ENCODE data around the gene DCST1. TPM values are rescaled to one million over a fixed set of nuclear protein-coding genes. Genes with fewer than 3 reads are reported as not detected.

DCST1 gene
- polyA plus RNA-seq, 1 experiment: not detected

GRCh38 chr1:155019377-155020245, 14.0 kb upstream of the DCST1 start:
- ChIA-PET CTCF (interaction anchor here (0.6 to 3.6 kb wide), 5 partner anchors 12 to 153 kb away, joined by 3 to 38 read pairs (median 5); partner anchors contain the start of gene KRTCAP2), POLR2A (interaction anchor here (0.8 kb wide), 1 partner anchor 64 kb away, joined by 3 read pairs; no protein-coding TSS in a partner anchor)
- peaks cover 5% of the 10 kb centered on the region for H3K27me3 ChIP-seq (ENCODE audit: control insufficient read depth, insufficient read depth, low read length)
- no peak for DNase-seq (ENCODE audit: low read depth, low spot score)
- no peak overlapping the region for H3K4me3 ChIP-seq (ENCODE audit: low read depth, low read length)
- no peak overlapping the region for H3K27ac ChIP-seq (ENCODE audit: low read depth, low read length)
- TF ChIP-seq, protein P1, sequence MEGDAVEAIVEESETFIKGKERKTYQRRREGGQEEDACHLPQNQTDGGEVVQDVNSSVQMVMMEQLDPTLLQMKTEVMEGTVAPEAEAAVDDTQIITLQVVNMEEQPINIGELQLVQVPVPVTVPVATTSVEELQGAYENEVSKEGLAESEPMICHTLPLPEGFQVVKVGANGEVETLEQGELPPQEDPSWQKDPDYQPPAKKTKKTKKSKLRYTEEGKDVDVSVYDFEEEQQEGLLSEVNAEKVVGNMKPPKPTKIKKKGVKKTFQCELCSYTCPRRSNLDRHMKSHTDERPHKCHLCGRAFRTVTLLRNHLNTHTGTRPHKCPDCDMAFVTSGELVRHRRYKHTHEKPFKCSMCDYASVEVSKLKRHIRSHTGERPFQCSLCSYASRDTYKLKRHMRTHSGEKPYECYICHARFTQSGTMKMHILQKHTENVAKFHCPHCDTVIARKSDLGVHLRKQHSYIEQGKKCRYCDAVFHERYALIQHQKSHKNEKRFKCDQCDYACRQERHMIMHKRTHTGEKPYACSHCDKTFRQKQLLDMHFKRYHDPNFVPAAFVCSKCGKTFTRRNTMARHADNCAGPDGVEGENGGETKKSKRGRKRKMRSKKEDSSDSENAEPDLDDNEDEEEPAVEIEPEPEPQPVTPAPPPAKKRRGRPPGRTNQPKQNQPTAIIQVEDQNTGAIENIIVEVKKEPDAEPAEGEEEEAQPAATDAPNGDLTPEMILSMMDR (IDR thresholded peaks at IDR 0.05; ENCODE audit: low read depth, low read length): no peak
- H3K9me3 ChIP-seq (ENCODE audit: control insufficient read depth, insufficient read depth, low read length): no peaks in the 10 kb centered on the region

GRCh38 chr1:155022136-155022926, 11.3 kb upstream of the DCST1 start:
- Histone ChIP-seq H3K27me3 (ENCODE audit: control insufficient read depth, insufficient read depth, low read length) (peaks cover 5% of the 10 kb centered on the region), H3K9me3 (ENCODE audit: control insufficient read depth, insufficient read depth, low read length) (no peaks in the 10 kb centered on the region), H3K27ac (ENCODE audit: low read depth, low read length) (no peak overlapping the region), H3K4me3 (ENCODE audit: low read depth, low read length) (no peak overlapping the region)
- POLR2A ChIA-PET: interaction anchor here (0.6 kb wide), 1 partner anchor 18 kb away, joined by 3 read pairs; no protein-coding TSS in a partner anchor
- no peak for DNase-seq (ENCODE audit: low read depth, low spot score)
- TF ChIP-seq, protein P1 (IDR thresholded peaks at IDR 0.05; ENCODE audit: low read depth, low read length): no peak
- CTCF ChIA-PET: interaction anchor here (0.9 to 1.4 kb wide), 4 partner anchors 10 to 39 kb away, joined by 3 to 6 read pairs (median 4); no protein-coding TSS in a partner anchor

DNA sequence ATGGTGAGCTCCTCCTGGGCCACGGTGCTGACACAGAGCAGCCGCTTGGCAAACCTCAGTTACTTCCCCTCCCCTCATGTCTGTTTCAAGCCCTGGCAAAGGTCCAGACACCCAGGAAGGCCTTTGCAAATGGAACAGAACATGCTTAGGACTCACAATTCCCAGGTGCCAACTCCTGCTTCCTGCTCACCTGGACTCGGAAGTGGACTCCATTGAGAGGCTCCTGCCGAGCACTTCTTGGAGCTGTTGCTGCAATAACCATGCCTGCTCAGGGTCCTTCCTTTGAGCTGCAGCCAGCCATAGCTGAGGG, 10.7 kb upstream of the DCST1 start:
- Histone ChIP-seq H3K27me3 (ENCODE audit: control insufficient read depth, insufficient read depth, low read length) (peaks cover 5% of the 10 kb centered on the region), H3K27ac (ENCODE audit: low read depth, low read length) (no peak overlapping the region), H3K4me3 (ENCODE audit: low read depth, low read length) (no peak overlapping the region), H3K9me3 (ENCODE audit: control insufficient read depth, insufficient read depth, low read length) (no peaks in the 10 kb centered on the region)
- CTCF ChIA-PET: interaction anchor here (0.9 to 1.4 kb wide), 3 partner anchors 10 to 39 kb away, joined by 3 to 6 read pairs (median 4); no protein-coding TSS in a partner anchor
- TF ChIP-seq, protein P1 (IDR thresholded peaks at IDR 0.05; ENCODE audit: low read depth, low read length): no peak
- POLR2A ChIA-PET: interaction anchor here (0.6 kb wide), 1 partner anchor 18 kb away, joined by 3 read pairs; no protein-coding TSS in a partner anchor
- no peak for DNase-seq (ENCODE audit: low read depth, low spot score)

GRCh38 chr1:155023627-155024026, 10.0 kb upstream of the DCST1 start:
- H3K4me3 ChIP-seq (ENCODE audit: low read depth, low read length): no peak overlapping the region
- no peaks in the 10 kb centered on the region for H3K9me3 ChIP-seq (ENCODE audit: control insufficient read depth, insufficient read depth, low read length)
- no peak for DNase-seq (ENCODE audit: low read depth, low spot score)
- ChIA-PET POLR2A (no interaction called here), CTCF (interaction anchor here (1.4 kb wide), 1 partner anchor 21 kb away, joined by 6 read pairs; no protein-coding TSS in a partner anchor)
- H3K27me3 ChIP-seq (ENCODE audit: control insufficient read depth, insufficient read depth, low read length): peaks cover 5% of the 10 kb centered on the region
- no peak overlapping the region for H3K27ac ChIP-seq (ENCODE audit: low read depth, low read length)
- TF ChIP-seq, protein P1 (IDR thresholded peaks at IDR 0.05; ENCODE audit: low read depth, low read length): no peak
